GM23338 (cell line): ENCODE results near the gene TAF4B.

Source experiments
- CREB1 ChIP-seq: fragments of 250-450 bp; sonication (Bioruptor Pico); IDR thresholded peaks from 2 replicates; pipeline ENCODE4 v1.5.0; 2020; ENCODE audit warnings: low read depth, mild to moderate bottlenecking, moderate library complexity
- CTCF ChIP-seq, 2 experiments: fragments of 200-600 bp in 1 of 2; sonication (generic) in 1 of 2; conservative IDR thresholded peaks; 2 replicates each; pipeline versions ENCODE4 v1.5.1 to v1.6.1; 2016 to 2017; ENCODE audit warnings: antibody characterized with exemption in 2 of 2, low read depth in 2 of 2, mild to moderate bottlenecking in 2 of 2, moderate library complexity in 1 of 2
- ETS1 ChIP-seq: IDR thresholded peaks from 2 replicates; pipeline ENCODE4 v1.6.1; 2016; ENCODE audit warnings: antibody characterized with exemption
- EZH2 ChIP-seq: fragments of 200-600 bp; sonication (generic); IDR thresholded peaks from one replicate; pipeline ENCODE4 v1.8.0; 2017; ENCODE audit warnings: antibody characterized with exemption, mild to moderate bottlenecking, low read depth; ENCODE audit not compliant: unreplicated experiment
- EZH2phosphoT487 ChIP-seq: fragments of 200-600 bp; sonication (generic); IDR thresholded peaks from one replicate; pipeline ENCODE4 v1.8.1; 2018; ENCODE audit warnings: antibody characterized with exemption; ENCODE audit not compliant: unreplicated experiment
- JUNB ChIP-seq: IDR thresholded peaks from one replicate; pipeline ENCODE4 v1.6.1; 2016; ENCODE audit warnings: antibody characterized with exemption; ENCODE audit not compliant: unreplicated experiment
- POLR2AphosphoS5 ChIP-seq: IDR thresholded peaks from 2 replicates; pipeline ENCODE4 v1.6.1; 2016; ENCODE audit warnings: antibody characterized with exemption, low read depth
- REST ChIP-seq: IDR thresholded peaks from one replicate; pipeline ENCODE4 v1.6.1; 2018; ENCODE audit warnings: antibody characterized with exemption; ENCODE audit not compliant: unreplicated experiment
- STAT1 ChIP-seq: IDR thresholded peaks from one replicate; pipeline ENCODE4 v1.6.1; 2016; ENCODE audit warnings: antibody characterized with exemption; ENCODE audit not compliant: unreplicated experiment
- ZNF331 ChIP-seq: fragments of 250-450 bp; sonication (Bioruptor Pico); IDR thresholded peaks from 2 replicates; pipeline ENCODE4 v1.5.0; 2020; ENCODE audit warnings: low read depth, mild to moderate bottlenecking, moderate library complexity

- TF ChIP-seq CTCF (conservative IDR thresholded peaks at IDR 0.05; ENCODE audit: low read depth in 2 of 2) (no peak), EZH2phosphoT487 (no peak), REST (no peak), POLR2AphosphoS5 (no peak), JUNB (no peak), STAT1 (no peak), EZH2 (no peak), CREB1 (no peak), ETS1 (no peak), ZNF331 (no peak)
Measured at GRCh38 chr18:26378701-26379100, 152.5 kb downstream of the TAF4B start.
